GM12864 (cell line): ENCODE results near the gene GPR137.
"Not testable (repeated sequence)": the region's sequence is repeated elsewhere in the genome, so short reads cannot be mapped to it uniquely, and the experiment has no call there.

ENCODE experiments used
- DNase-seq: peaks from one replicate; pipeline ENCODE4 v3.0.0-alpha.2; 2011; ENCODE audit warnings: low read depth
- H3K4me3 ChIP-seq: 2 replicates; pipeline ENCODE4 v1.5.1; 2011; ENCODE audit warnings: mild to moderate bottlenecking, low read depth, low read length, control low read depth
- CTCF ChIP-seq: IDR thresholded peaks from 2 replicates; pipeline ENCODE4 v1.5.1; 2011; ENCODE audit warnings: low read depth, mild to moderate bottlenecking, moderate library complexity, low read length, control low read depth, inconsistent platforms; ENCODE audit errors: missing control alignments

Gene GPR137

GRCh38 chr11:64321533-64321932, 35.9 kb downstream of the GPR137 start:
- TF ChIP-seq CTCF, result no peak
- H3K4me3 ChIP-seq, result no peak overlapping the region
- DNase-seq, result no peak

DNA sequence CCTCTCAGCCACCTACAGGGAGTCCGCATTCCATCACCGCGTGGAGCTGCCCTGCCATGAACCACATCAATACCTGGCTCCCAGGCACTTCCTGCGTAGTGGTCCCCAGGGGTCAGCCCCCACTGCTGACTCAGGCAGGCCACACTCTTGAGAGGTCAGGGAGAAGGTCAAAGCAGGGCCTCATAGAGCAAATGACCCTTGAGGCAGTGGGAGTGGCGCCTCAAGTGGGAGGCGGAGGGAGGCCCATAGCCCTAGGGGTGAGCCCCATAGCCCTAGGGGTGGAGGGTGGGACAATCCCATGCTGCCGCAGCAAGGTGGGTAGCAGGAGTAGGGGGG, 37.2 kb downstream of the GPR137 start:
- DNase-seq, result no peak
- no peak for TF ChIP-seq CTCF
- no peak overlapping the region for H3K4me3 ChIP-seq

DNA sequence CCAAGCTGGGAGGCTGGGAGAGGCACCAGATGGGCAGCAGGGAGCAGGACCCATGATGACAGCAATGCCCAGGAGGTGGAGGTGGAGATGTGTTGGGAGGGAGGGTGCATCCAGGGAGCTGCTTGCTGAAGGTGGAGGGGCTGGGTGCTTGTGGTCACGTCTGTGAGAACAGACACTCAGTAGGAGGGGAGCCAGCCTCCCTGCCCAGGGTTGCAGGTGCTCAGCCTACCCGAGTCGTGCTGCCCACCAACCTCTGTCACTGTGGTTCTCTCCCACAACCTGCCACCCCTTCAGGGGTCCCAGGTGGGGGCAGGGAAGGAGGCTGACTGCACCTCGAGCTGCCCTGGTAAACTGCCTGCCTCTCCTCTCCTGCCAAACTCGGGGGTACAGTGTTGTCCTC, 37.7 kb downstream of the GPR137 start:
- DNase-seq, result no peak
- H3K4me3 ChIP-seq, result no peak overlapping the region
- TF ChIP-seq CTCF, result no peak

DNA sequence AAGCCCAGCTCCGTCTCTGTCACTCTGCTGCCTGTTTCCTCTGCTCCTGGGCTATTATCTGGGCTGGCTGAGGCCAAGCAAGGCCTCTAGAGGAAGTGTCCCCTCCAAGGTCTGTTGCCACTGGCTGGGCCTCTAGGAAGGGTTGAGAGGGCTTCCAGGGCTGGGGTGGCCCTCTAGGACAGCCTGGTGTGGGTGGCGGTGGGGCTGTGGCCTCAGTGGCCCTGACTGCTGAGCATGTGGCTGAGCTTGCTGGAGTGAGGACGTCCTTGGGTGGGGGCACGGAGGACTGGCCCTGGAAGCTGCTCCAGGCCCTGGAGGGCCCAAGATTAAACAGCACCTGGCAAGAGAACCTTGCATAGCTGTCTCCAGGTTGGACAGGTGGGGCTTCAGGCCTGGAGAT, 38.3 kb downstream of the GPR137 start:
- H3K4me3 ChIP-seq, DNase-seq: not testable (repeated sequence)

GRCh38 chr11:64324692-64325469, 39.2 kb downstream of the GPR137 start:
- DNase-seq, result no peak
- no peak for TF ChIP-seq CTCF
- no peak overlapping the region for H3K4me3 ChIP-seq

DNA sequence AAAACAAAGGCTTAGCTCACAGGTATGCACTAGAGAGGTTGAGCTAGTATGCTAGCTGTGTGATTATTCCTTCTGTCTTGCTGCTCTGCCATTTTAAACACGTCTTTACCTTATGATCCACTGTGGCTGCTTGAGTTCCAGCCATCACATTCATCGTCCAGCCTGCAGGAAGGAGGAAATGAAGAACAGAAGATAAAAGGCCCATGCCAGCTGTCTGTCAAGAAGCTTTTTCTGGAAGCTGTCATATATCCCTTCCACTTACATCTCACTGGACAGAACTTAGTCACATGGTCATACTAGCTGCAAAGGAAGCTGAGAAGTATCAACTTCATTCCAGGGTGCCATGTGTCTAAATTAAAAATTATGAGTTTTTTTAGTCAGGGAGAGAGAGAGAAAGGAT, 41.7 kb downstream of the GPR137 start:
- no peak for TF ChIP-seq CTCF
- DNase-seq, result no peak
- no peak overlapping the region for H3K4me3 ChIP-seq

DNA sequence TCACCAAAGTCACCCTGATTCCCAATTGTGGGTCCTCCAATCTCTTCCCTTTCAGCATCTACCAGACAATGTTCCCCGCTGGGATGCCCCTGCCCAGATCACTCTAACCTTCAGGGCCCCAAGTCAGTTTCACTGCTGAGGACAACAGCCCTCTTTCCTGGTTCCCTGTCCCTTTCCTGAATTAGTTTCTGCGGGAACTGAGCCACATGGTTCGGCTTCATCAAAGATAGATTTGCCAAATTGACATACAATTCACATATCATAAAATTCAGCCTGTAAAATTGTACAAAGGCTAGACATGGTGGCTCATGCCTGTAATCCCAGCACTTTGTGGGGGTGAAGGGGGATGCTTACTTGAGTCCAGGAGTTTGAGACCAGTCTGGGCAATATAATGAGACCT, 42.3 kb downstream of the GPR137 start:
- no peak for TF ChIP-seq CTCF
- H3K4me3 ChIP-seq, result no peak overlapping the region
- no peak for DNase-seq
